IgD-negative memory B cell (primary cell): ENCODE results near the gene CNTNAP5. TPM values are rescaled to one million over a fixed set of nuclear protein-coding genes. Genes with fewer than 3 reads are reported as not detected.

Experiments used
- H3K27ac Mint-ChIP-seq, 3 donors: one replicate each; pipeline ENCODE4 v1.8.0; 2020 to 2022; ENCODE audit warnings: mild to moderate bottlenecking in 3 of 3, mixed read lengths in 3 of 3, moderate library complexity in 1 of 3
- H3K27me3 Mint-ChIP-seq: one replicate; pipeline ENCODE4 v1.8.0; 2021; ENCODE audit warnings: mixed read lengths
- H3K36me3 Mint-ChIP-seq: one replicate; pipeline ENCODE4 v1.8.0; 2020; ENCODE audit warnings: mild to moderate bottlenecking, mixed read lengths
- H3K4me1 Mint-ChIP-seq, 3 donors: one replicate each; pipeline ENCODE4 v1.8.0; 2020 to 2022; ENCODE audit warnings: mixed read lengths in 3 of 3, mild to moderate bottlenecking in 1 of 3
- H3K4me3 Mint-ChIP-seq, 4 donors: one replicate each; pipeline ENCODE4 v1.8.0; 2020 to 2022; ENCODE audit warnings: mild to moderate bottlenecking in 4 of 4, mixed read lengths in 4 of 4, moderate library complexity in 3 of 4
- H3K9me3 Mint-ChIP-seq, 3 donors: one replicate each; pipeline ENCODE4 v1.8.0; 2020 to 2021; ENCODE audit warnings: mixed read lengths in 3 of 3, mild to moderate bottlenecking in 1 of 3
- polyA plus RNA-seq: library from polyadenylated mRNA; unstranded; fragments of 300-500 nt; fragmentation: Illumina TruSeq; gene quantifications from one replicate; pipeline ENCODE4 v1.2.3, GENCODE V29; 2021

Gene CNTNAP5
- polyA plus RNA-seq, 1 donor from 2014 or later, result not detected

- Mint-ChIP-seq H3K27me3 (no peaks in the 10 kb centered on the region), H3K27ac (no peak overlapping the region), H3K9me3 (peaks cover 3 to 20% (median 6%) of the 10 kb centered on the region in 3 donors), H3K4me1 (no peaks in the 10 kb centered on the region), H3K36me3 (no peaks in the 10 kb centered on the region), H3K4me3 (no peak overlapping the region)
Measured at GRCh38 chr2:124838406-124838805, 813.3 kb downstream of the CNTNAP5 start.

- Mint-ChIP-seq H3K4me3 (no peak overlapping the region), H3K36me3 (no peaks in the 10 kb centered on the region), H3K4me1 (no peaks in the 10 kb centered on the region), H3K27me3 (no peaks in the 10 kb centered on the region), H3K9me3 (peaks cover 0 to 7% (median 2%) of the 10 kb centered on the region in 3 donors), H3K27ac (no peak overlapping the region)
Measured at GRCh38 chr2:124867247-124867646, 842.2 kb downstream of the CNTNAP5 start.

- Mint-ChIP-seq H3K9me3 (peaks cover 3 to 7% (median 4%) of the 10 kb centered on the region in 3 donors), H3K4me1 (no peaks in the 10 kb centered on the region), H3K4me3 (no peak overlapping the region), H3K27ac (no peak overlapping the region), H3K27me3 (no peaks in the 10 kb centered on the region), H3K36me3 (peaks cover 1% of the 10 kb centered on the region)
Measured at GRCh38 chr2:124874219-124874618, 849.1 kb downstream of the CNTNAP5 start.

GRCh38 chr2:124874676-124875075 is 849.6 kb downstream of the CNTNAP5 start:
- Mint-ChIP-seq H3K27ac (no peak overlapping the region), H3K4me1 (no peaks in the 10 kb centered on the region), H3K4me3 (no peak overlapping the region), H3K36me3 (peaks cover 1% of the 10 kb centered on the region), H3K27me3 (no peaks in the 10 kb centered on the region), H3K9me3 (peaks cover 3 to 7% (median 4%) of the 10 kb centered on the region in 3 donors)

- Mint-ChIP-seq H3K4me3 (no peak overlapping the region), H3K36me3 (peaks cover 1% of the 10 kb centered on the region), H3K9me3 (peaks cover 4 to 7% (median 5%) of the 10 kb centered on the region in 3 donors), H3K27ac (no peak overlapping the region), H3K27me3 (no peaks in the 10 kb centered on the region), H3K4me1 (no peaks in the 10 kb centered on the region)
Measured at GRCh38 chr2:124875627-124876244, 850.6 kb downstream of the CNTNAP5 start.

GRCh38 chr2:124877141-124877577 is 852.1 kb downstream of the CNTNAP5 start:
- no peaks in the 10 kb centered on the region for H3K4me1 Mint-ChIP-seq
- no peaks in the 10 kb centered on the region for H3K27me3 Mint-ChIP-seq
- H3K4me3 Mint-ChIP-seq, result no peak overlapping the region
- peaks cover 4 to 8% (median 7%) of the 10 kb centered on the region in 3 donors for H3K9me3 Mint-ChIP-seq
- H3K36me3 Mint-ChIP-seq, result peaks cover 1% of the 10 kb centered on the region
- H3K27ac Mint-ChIP-seq, result no peak overlapping the region

- Mint-ChIP-seq H3K27ac (no peak overlapping the region), H3K9me3 (peaks cover 4 to 8% (median 8%) of the 10 kb centered on the region in 3 donors), H3K4me3 (no peak overlapping the region), H3K4me1 (no peaks in the 10 kb centered on the region), H3K27me3 (no peaks in the 10 kb centered on the region), H3K36me3 (peaks cover 1% of the 10 kb centered on the region)
Measured at GRCh38 chr2:124879640-124880039, 854.6 kb downstream of the CNTNAP5 start.

GRCh38 chr2:124880995-124881394 is 855.9 kb downstream of the CNTNAP5 start:
- Mint-ChIP-seq H3K9me3 (peaks cover 6 to 8% (median 8%) of the 10 kb centered on the region in 3 donors), H3K27me3 (no peaks in the 10 kb centered on the region), H3K27ac (no peak overlapping the region), H3K4me3 (no peak overlapping the region), H3K4me1 (no peaks in the 10 kb centered on the region), H3K36me3 (peaks cover 1% of the 10 kb centered on the region)

- Mint-ChIP-seq H3K27me3 (no peaks in the 10 kb centered on the region), H3K4me1 (no peaks in the 10 kb centered on the region), H3K9me3 (peaks cover 2 to 8% (median 8%) of the 10 kb centered on the region in 3 donors), H3K4me3 (no peak overlapping the region), H3K36me3 (no peaks in the 10 kb centered on the region), H3K27ac (no peak overlapping the region)
Measured at GRCh38 chr2:124882423-124882822, 857.3 kb downstream of the CNTNAP5 start.

- Mint-ChIP-seq H3K27me3 (no peaks in the 10 kb centered on the region), H3K36me3 (no peaks in the 10 kb centered on the region), H3K9me3 (peaks cover 2 to 8% (median 8%) of the 10 kb centered on the region in 3 donors), H3K4me1 (no peaks in the 10 kb centered on the region), H3K27ac (no peak overlapping the region), H3K4me3 (peak overlapping the region in 1 of 4 donors; percentile 2)
Measured at GRCh38 chr2:124883595-124883994, 858.5 kb downstream of the CNTNAP5 start.

- H3K4me1 Mint-ChIP-seq, result no peaks in the 10 kb centered on the region
- H3K36me3 Mint-ChIP-seq, result no peaks in the 10 kb centered on the region
- peaks cover 2 to 6% (median 4%) of the 10 kb centered on the region in 3 donors for H3K9me3 Mint-ChIP-seq
- no peak overlapping the region for H3K4me3 Mint-ChIP-seq
- no peak overlapping the region for H3K27ac Mint-ChIP-seq
- no peaks in the 10 kb centered on the region for H3K27me3 Mint-ChIP-seq
Measured at GRCh38 chr2:124884315-124884714, 859.2 kb downstream of the CNTNAP5 start.

GRCh38 chr2:124886216-124886615 is 861.1 kb downstream of the CNTNAP5 start:
- H3K9me3 Mint-ChIP-seq, result peaks cover 0 to 6% (median 2%) of the 10 kb centered on the region in 3 donors
- no peaks in the 10 kb centered on the region for H3K27me3 Mint-ChIP-seq
- H3K36me3 Mint-ChIP-seq, result no peaks in the 10 kb centered on the region
- peak overlapping the region in 1 of 3 donors; percentile 18 for H3K27ac Mint-ChIP-seq
- H3K4me3 Mint-ChIP-seq, result no peak overlapping the region
- H3K4me1 Mint-ChIP-seq, result no peaks in the 10 kb centered on the region

- H3K27ac Mint-ChIP-seq, result no peak overlapping the region
- no peaks in the 10 kb centered on the region for H3K4me1 Mint-ChIP-seq
- H3K27me3 Mint-ChIP-seq, result no peaks in the 10 kb centered on the region
- peaks cover 0 to 6% (median 2%) of the 10 kb centered on the region in 3 donors for H3K9me3 Mint-ChIP-seq
- no peak overlapping the region for H3K4me3 Mint-ChIP-seq
- no peaks in the 10 kb centered on the region for H3K36me3 Mint-ChIP-seq
Measured at GRCh38 chr2:124887466-124887865, 862.4 kb downstream of the CNTNAP5 start.

- H3K4me1 Mint-ChIP-seq, result no peaks in the 10 kb centered on the region
- H3K27me3 Mint-ChIP-seq, result no peaks in the 10 kb centered on the region
- H3K27ac Mint-ChIP-seq, result no peak overlapping the region
- H3K9me3 Mint-ChIP-seq, result peaks cover 0 to 6% (median 2%) of the 10 kb centered on the region in 3 donors
- H3K4me3 Mint-ChIP-seq, result no peak overlapping the region
- H3K36me3 Mint-ChIP-seq, result no peaks in the 10 kb centered on the region
Measured at GRCh38 chr2:124888431-124888830, 863.3 kb downstream of the CNTNAP5 start.

GRCh38 chr2:124894199-124894598 is 869.1 kb downstream of the CNTNAP5 start:
- H3K4me1 Mint-ChIP-seq, result no peaks in the 10 kb centered on the region
- H3K36me3 Mint-ChIP-seq, result no peaks in the 10 kb centered on the region
- no peak overlapping the region for H3K27ac Mint-ChIP-seq
- H3K9me3 Mint-ChIP-seq, result peaks cover 0 to 4% (median 0%) of the 10 kb centered on the region in 3 donors
- no peak overlapping the region for H3K4me3 Mint-ChIP-seq
- no peaks in the 10 kb centered on the region for H3K27me3 Mint-ChIP-seq

- H3K27ac Mint-ChIP-seq, result no peak overlapping the region
- H3K27me3 Mint-ChIP-seq, result no peaks in the 10 kb centered on the region
- no peaks in the 10 kb centered on the region for H3K4me1 Mint-ChIP-seq
- peaks cover 0 to 12% (median 0%) of the 10 kb centered on the region in 3 donors for H3K9me3 Mint-ChIP-seq
- no peaks in the 10 kb centered on the region for H3K36me3 Mint-ChIP-seq
- H3K4me3 Mint-ChIP-seq, result no peak overlapping the region
Measured at GRCh38 chr2:124898827-124899226, 873.7 kb downstream of the CNTNAP5 start.
